Right kidney (tissue), 1 donor: ENCODE measurements around the gene SNX11.

Experiments
- DNase-seq: peaks from one replicate; pipeline ENCODE4 v3.0.0-alpha.2; 2016

The SNX11 gene

GRCh38 chr17:48093341-48094045 is 14.1 kb upstream of the SNX11 start:
- no peak for DNase-seq

DNA sequence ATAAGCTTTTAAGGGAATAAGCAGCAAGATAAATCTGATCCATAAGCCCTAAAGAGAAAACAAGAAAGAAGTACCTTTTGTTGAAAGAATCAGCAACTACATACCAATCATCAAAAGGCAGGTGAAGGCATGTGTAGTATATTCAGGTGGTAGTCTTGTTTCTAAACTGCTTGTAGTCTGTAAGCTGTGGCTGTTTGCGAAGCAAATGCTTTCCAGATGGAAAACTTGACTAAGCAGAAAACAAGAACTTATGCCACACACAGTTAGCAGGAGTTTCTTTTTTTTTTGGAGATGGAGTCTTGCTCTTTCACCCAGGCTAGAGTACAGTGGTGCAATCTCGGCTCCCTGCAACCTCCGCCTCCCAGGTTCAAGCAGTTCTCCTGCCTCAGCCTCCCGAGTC is 12.0 kb upstream of the SNX11 start:
- no peak for DNase-seq

GRCh38 chr17:48100160-48100559 is 7.4 kb upstream of the SNX11 start:
- no peak for DNase-seq

GRCh38 chr17:48100591-48101011 is 7.0 kb upstream of the SNX11 start:
- no peak for DNase-seq

- DNase-seq, result peak; percentile 95
Measured at GRCh38 chr17:48101012-48101720, 6.4 kb upstream of the SNX11 start, which contains the start of gene CBX1. Gene CBX1 (minus strand): TSS chr17:48101478. CDS start chr17:48077004, 24,474 bp downstream.

- no peak for DNase-seq
Measured at GRCh38 chr17:48102043-48102750, 5.4 kb upstream of the SNX11 start.

- DNase-seq, result no peak
Measured at GRCh38 chr17:48102798-48103715, 4.5 kb upstream of the SNX11 start.

DNA sequence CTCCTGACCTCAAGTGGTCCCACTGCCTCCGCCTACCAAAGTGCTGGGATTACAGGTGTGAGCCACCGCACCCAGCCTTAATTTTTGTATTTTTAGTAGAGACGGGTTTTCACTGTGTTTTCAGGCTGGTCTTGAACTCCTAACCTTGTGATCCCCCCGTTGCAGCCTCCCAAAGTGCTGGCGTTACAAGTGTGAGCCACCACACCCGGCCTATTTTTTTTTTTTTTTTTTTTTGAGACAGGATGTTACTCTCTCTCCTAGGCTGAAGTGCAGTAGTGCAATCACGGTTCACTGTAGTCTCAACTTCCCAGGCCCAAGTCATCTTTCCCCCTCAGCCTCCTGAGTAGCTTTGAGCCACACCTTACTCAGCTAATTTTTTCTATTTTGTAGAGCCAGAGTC is 3.1 kb upstream of the SNX11 start:
- no peak for DNase-seq

- DNase-seq, result no peak
Measured at GRCh38 chr17:48106802-48107136, 797 bp upstream of the SNX11 start.

GRCh38 chr17:48110761-48111160 is 3.2 kb downstream of the SNX11 start:
- DNase-seq, result no peak

DNA sequence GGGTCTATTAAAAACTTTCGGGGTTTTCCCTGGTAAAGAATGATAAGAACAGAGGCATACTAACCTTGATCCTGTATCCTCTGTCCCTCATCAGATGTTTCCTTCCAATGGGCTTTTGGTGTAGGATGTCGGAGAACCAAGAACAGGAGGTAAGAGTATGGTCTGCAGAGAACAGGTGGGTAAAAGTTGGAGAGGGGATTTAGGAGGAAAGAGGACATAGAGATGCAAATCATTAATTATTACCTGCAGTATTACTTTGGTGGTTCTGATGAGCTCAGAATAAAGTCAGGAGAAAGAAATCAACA is 4.3 kb downstream of the SNX11 start:
- DNase-seq, result no peak

- DNase-seq, result no peak
Measured at GRCh38 chr17:48113201-48113676, 5.7 kb downstream of the SNX11 start.

DNA sequence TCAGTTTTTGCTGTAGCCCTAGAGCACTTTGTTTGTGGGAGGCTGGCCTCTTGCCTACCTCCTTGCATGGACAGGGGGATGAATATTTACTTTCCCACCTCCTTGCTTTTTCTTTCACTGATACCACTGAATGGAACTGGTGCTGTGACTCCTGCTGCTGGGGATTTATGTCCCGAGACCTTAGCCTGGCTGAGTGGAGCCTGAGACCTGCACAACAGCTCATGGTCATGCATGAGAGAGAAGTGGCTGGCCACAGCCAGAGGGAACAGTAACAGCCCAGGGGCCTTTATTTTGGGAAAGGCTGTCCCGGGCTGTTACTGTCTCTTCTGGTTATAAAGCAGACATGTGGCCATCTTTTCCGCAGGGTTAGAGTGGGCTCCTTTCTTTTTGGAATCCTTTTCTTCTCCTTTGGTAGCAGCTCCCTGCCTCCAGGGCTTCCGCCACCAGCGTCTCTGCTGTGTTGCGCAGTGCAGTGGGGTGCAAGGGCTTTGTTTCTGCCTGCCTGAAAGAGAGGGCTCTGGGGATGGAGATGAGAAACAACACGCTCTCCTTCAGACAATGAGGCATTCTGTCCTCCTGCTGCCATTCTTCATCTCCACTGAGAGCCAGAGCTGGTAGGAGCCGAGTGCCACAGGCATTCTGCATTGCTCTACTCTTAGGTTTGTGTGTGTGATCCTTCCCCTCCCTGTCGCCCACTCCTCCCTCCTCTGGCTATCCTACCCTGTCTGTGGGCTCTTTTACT is 14.5 kb downstream of the SNX11 start:
- DNase-seq, result peak; percentile 39

- no peak for DNase-seq
Measured at GRCh38 chr17:48122665-48123045, 15.1 kb downstream of the SNX11 start.

GRCh38 chr17:48123111-48123510 is 15.5 kb downstream of the SNX11 start:
- no peak for DNase-seq

- DNase-seq, result no peak
Measured at GRCh38 chr17:48123776-48124388, 16.3 kb downstream of the SNX11 start.

GRCh38 chr17:48125829-48126531 is 18.4 kb downstream of the SNX11 start:
- no peak for DNase-seq

DNA sequence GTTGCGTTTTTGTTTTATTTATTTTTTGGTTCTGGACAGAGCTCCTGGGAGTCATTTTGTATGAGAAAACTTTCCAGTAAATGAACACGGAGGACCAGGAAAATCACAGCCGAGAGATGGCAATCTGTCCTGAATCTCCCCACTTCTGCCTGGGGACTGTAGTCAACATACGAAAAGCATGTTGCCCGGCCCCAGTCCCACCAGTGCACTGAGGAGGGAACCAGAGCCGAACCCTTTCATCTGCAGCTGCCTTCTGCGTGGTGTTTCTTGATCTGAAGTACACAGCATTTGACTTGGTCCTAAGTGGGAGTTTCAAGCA is 18.9 kb downstream of the SNX11 start:
- DNase-seq, result no peak

GRCh38 chr17:48127371-48128051 is 19.9 kb downstream of the SNX11 start:
- no peak for DNase-seq

GRCh38 chr17:48128400-48128799 is 20.8 kb downstream of the SNX11 start:
- no peak for DNase-seq
